WERI-Rb-1 (cell line): ENCODE data around the gene ARHGEF39.
A peak's percentile ranks its signal among the peaks of the same experiment; 100 is the strongest.

Source experiments
- DNase-seq: peaks from one replicate; pipeline ENCODE4 v3.0.0-alpha.2; 2020
- H3K27ac ChIP-seq: fragments of 250-450 bp; sonication (Bioruptor Pico); 2 replicates; pipeline ENCODE4 v1.5.1; 2020; ENCODE audit warnings: mild to moderate bottlenecking, moderate library complexity
- H3K27me3 ChIP-seq: fragments of 250-450 bp; sonication (Bioruptor Pico); 2 replicates; pipeline ENCODE4 v1.5.1; 2021; ENCODE audit warnings: mild to moderate bottlenecking, low read depth, moderate library complexity; ENCODE audit not compliant: insufficient read depth, severe bottlenecking
- H3K36me3 ChIP-seq: fragments of 250-450 bp; sonication (Bioruptor Pico); 2 replicates; pipeline ENCODE4 v1.5.1; 2020; ENCODE audit warnings: mild to moderate bottlenecking, moderate library complexity
- H3K4me3 ChIP-seq: 2 replicates; pipeline ENCODE4 v1.5.1; 2011; ENCODE audit warnings: low read depth, mild to moderate bottlenecking, control low read depth, low read length
- H3K9me3 ChIP-seq: fragments of 250-450 bp; sonication (Bioruptor Pico); 2 replicates; pipeline ENCODE4 v1.5.1; 2021; ENCODE audit warnings: mild to moderate bottlenecking, moderate library complexity; ENCODE audit not compliant: severe bottlenecking
- CTCF ChIP-seq: IDR thresholded peaks from 2 replicates; pipeline ENCODE4 v1.5.1; 2011; ENCODE audit warnings: low read depth, mild to moderate bottlenecking, control low read depth, inconsistent platforms, low read length

Gene ARHGEF39

GRCh38 chr9:35690294-35690613, 25.3 kb upstream of the ARHGEF39 start:
- no peak overlapping the region for H3K27ac ChIP-seq
- H3K36me3 ChIP-seq = no peaks in the 10 kb centered on the region
- no peak for TF ChIP-seq CTCF
- H3K4me3 ChIP-seq = peak overlapping the region; percentile 65
- no peaks in the 10 kb centered on the region for H3K27me3 ChIP-seq
- DNase-seq = no peak
- H3K9me3 ChIP-seq = no peaks in the 10 kb centered on the region

- H3K27ac ChIP-seq = peak within 1 kb of the TSS; percentile 38
- TF ChIP-seq CTCF = no peak
- H3K27me3 ChIP-seq = no peaks in the 10 kb centered on the region
- H3K4me3 ChIP-seq = peak within 1 kb of the TSS; percentile 65
- no peaks in the 10 kb centered on the region for H3K36me3 ChIP-seq
- DNase-seq = no peak
- no peaks in the 10 kb centered on the region for H3K9me3 ChIP-seq
Measured at GRCh38 chr9:35689542-35690293, 24.7 kb upstream of the ARHGEF39 start, which contains the start of gene TPM2. Gene TPM2, minus strand, starts transcription at chr9:35689925. Its CDS starts 108 bp downstream, at chr9:35689817.

DNA sequence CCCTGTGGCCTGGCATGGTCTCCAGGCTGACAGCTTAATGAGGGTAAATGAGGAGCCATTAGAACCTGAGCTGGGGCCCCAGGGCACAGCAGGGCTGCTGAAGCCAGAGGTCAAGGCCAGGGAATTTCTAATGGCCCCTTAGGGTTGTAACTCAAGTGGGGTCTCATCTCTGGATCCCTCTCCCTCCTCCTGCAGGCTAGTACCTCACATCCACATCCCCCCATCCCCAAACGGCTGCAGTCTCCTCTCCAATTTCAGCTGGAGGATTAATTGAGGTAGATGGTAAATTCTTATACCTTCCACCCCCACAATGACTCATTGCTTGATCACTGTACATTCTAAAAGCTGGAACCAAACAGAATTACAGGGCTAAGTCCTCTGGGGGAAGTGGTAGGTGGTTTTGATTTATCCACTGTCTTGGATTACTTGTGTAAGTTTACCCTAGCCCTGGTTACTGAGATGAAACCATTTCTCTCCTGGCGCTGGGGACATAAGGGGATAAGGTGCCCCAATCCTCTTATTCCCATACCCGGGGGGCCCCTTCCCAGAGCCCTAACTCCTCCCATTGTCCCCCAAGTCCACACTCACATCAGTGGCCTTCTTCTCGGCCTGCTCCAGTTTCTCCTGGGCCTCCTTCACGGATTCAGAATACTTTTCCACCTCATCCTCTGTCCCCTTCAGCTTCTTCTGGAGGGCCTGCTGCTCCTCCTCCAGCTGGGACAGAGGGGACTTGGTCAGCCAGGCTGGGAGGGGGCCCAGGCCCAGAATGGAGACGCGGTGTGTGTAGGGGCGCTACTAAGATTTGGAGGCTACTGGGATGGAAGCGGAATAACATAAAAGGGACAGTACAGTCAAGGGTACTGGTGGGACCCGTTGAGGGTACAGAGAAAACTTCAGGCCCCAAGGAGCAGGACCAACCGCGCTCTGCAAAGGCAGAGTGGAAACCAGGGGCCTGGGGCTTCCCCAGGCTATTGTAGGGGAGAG, 23.9 kb upstream of the ARHGEF39 start:
- no peak for DNase-seq
- peak overlapping the region; percentile 38 for H3K27ac ChIP-seq
- H3K4me3 ChIP-seq = no peak overlapping the region

DNA sequence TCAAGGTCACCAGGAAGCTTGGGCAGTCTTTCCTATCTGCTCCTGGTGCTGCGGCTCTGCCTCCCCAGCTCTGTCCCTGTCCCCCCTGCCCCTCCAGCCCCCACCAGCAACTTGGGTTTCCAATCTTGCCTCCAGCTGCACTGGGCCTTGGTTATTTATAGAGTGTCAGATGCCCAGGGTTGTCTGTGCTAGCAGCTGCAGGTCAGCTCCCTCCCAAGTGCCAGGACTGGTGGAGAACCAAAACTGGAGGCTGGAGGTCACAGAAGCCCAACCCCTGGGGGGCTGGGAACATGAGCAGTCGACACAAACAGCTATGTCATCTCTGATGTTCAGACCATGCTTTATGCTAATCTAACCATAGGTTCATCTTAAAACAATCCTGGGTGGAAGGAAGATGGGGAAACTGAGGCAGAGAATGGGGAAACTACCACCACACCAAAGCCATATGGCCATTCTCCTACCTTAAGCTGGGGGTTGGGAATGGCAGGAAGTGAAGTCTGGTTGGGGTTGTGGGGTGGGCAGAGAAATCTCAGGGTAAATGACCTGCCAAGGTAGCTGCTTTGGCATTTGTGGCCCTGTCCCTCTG, 23.1 kb upstream of the ARHGEF39 start:
- Histone ChIP-seq H3K9me3 (no peaks in the 10 kb centered on the region), H3K27me3 (no peaks in the 10 kb centered on the region), H3K4me3 (no peak overlapping the region), H3K36me3 (no peaks in the 10 kb centered on the region), H3K27ac (no peak overlapping the region)
- no peak for TF ChIP-seq CTCF
- DNase-seq = no peak

More for the DNA sequence above, 23.9 kb upstream of the ARHGEF39 start:
- no peaks in the 10 kb centered on the region for H3K9me3 ChIP-seq
- no peaks in the 10 kb centered on the region for H3K27me3 ChIP-seq
- no peak for TF ChIP-seq CTCF
- H3K36me3 ChIP-seq = no peaks in the 10 kb centered on the region

DNA sequence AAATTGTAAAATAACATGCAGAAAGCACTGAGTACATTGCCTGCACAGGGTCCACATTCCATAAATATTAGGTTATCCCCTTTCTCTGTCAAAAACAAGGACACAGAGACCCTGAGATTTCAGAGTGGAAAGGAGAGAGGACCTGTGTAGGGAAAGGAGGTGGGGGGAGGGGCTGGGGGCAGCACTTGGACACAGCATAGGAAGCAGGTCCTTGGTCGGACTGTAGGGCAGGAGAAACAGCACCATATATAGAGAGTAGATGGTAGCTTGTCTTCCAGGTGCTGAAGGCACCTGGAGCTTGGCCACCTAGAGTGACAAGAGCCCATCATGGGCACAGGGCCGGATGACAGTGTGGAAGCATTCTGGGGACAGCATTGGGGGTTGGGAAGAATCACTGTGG, 22.3 kb upstream of the ARHGEF39 start:
- DNase-seq = no peak
- Histone ChIP-seq H3K9me3 (no peaks in the 10 kb centered on the region), H3K4me3 (no peak overlapping the region), H3K36me3 (no peaks in the 10 kb centered on the region), H3K27ac (no peak overlapping the region), H3K27me3 (no peaks in the 10 kb centered on the region)
- no peak for TF ChIP-seq CTCF
